Measurements from ENCODE around the gene L3MBTL4.

The L3MBTL4 gene

GRCh38 chr18:6056171-6056910, 358.4 kb downstream of the L3MBTL4 start:
- in situ Hi-C loops (cut with MboI; ENCODE audit: low sequenced_read_pairs): no loop called here

- in situ Hi-C loops (cut with MboI; ENCODE audit: low sequenced_read_pairs): no loop called here
Measured at GRCh38 chr18:6055711-6056110, 359.0 kb downstream of the L3MBTL4 start.

- in situ Hi-C loops (cut with MboI; ENCODE audit: low sequenced_read_pairs): no loop called here
Measured at GRCh38 chr18:6054256-6054842, 360.4 kb downstream of the L3MBTL4 start.

- in situ Hi-C loops (cut with MboI; ENCODE audit: low sequenced_read_pairs): no loop called here
Measured at GRCh38 chr18:6052449-6052913, 362.2 kb downstream of the L3MBTL4 start.

- in situ Hi-C loops (cut with MboI; ENCODE audit: low sequenced_read_pairs): loop anchor here (25.0 kb wide), 1 partner anchor 90 kb away; no protein-coding TSS in a partner anchor
Measured at GRCh38 chr18:6047596-6047995, 367.1 kb downstream of the L3MBTL4 start.

GRCh38 chr18:6044773-6045172, 369.9 kb downstream of the L3MBTL4 start:
- in situ Hi-C loops (cut with MboI; ENCODE audit: low sequenced_read_pairs): loop anchor here (25.0 kb wide), 1 partner anchor 93 kb away; no protein-coding TSS in a partner anchor

- in situ Hi-C loops (cut with MboI; ENCODE audit: low sequenced_read_pairs): loop anchor here (25.0 kb wide), 1 partner anchor 93 kb away; no protein-coding TSS in a partner anchor
Measured at GRCh38 chr18:6044319-6044718, 370.4 kb downstream of the L3MBTL4 start.

- in situ Hi-C loops (cut with MboI; ENCODE audit: low sequenced_read_pairs): loop anchor here (25.0 kb wide), 1 partner anchor 98 kb away; no protein-coding TSS in a partner anchor
Measured at GRCh38 chr18:6039055-6039454, 375.7 kb downstream of the L3MBTL4 start.

- in situ Hi-C loops (cut with MboI; ENCODE audit: low sequenced_read_pairs): loop anchor here (25.0 kb wide), 1 partner anchor 106 kb away; no protein-coding TSS in a partner anchor
Measured at GRCh38 chr18:6031442-6031841, 383.3 kb downstream of the L3MBTL4 start.

GRCh38 chr18:6031002-6031401, 383.7 kb downstream of the L3MBTL4 start:
- in situ Hi-C loops (cut with MboI; ENCODE audit: low sequenced_read_pairs): loop anchor here (25.0 kb wide), 1 partner anchor 106 kb away; no protein-coding TSS in a partner anchor

GRCh38 chr18:6024745-6025248, 389.9 kb downstream of the L3MBTL4 start:
- in situ Hi-C loops (cut with MboI; ENCODE audit: low sequenced_read_pairs): loop anchor here (25.0 kb wide), 1 partner anchor 113 kb away; no protein-coding TSS in a partner anchor

GRCh38 chr18:6023551-6023950, 391.2 kb downstream of the L3MBTL4 start:
- in situ Hi-C loops (cut with MboI; ENCODE audit: low sequenced_read_pairs): no loop called here

GRCh38 chr18:6022845-6023244, 391.9 kb downstream of the L3MBTL4 start:
- in situ Hi-C loops (cut with MboI; ENCODE audit: low sequenced_read_pairs): no loop called here

GRCh38 chr18:6022074-6022444, 392.7 kb downstream of the L3MBTL4 start:
- in situ Hi-C loops (cut with MboI; ENCODE audit: low sequenced_read_pairs): no loop called here

GRCh38 chr18:6021306-6022073, 393.2 kb downstream of the L3MBTL4 start:
- in situ Hi-C loops (cut with MboI; ENCODE audit: low sequenced_read_pairs): no loop called here

GRCh38 chr18:6018671-6019070, 396.0 kb downstream of the L3MBTL4 start:
- in situ Hi-C loops (cut with MboI; ENCODE audit: low sequenced_read_pairs): no loop called here

GRCh38 chr18:6017171-6017570, 397.5 kb downstream of the L3MBTL4 start:
- in situ Hi-C loops (cut with MboI; ENCODE audit: low sequenced_read_pairs): no loop called here

GRCh38 chr18:6015364-6015763, 399.3 kb downstream of the L3MBTL4 start:
- in situ Hi-C loops (cut with MboI; ENCODE audit: low sequenced_read_pairs): no loop called here

GRCh38 chr18:6013171-6013810, 401.4 kb downstream of the L3MBTL4 start:
- in situ Hi-C loops (cut with MboI; ENCODE audit: low sequenced_read_pairs): no loop called here

- in situ Hi-C loops (cut with MboI; ENCODE audit: low sequenced_read_pairs): no loop called here
Measured at GRCh38 chr18:6010921-6011320, 403.8 kb downstream of the L3MBTL4 start.

GRCh38 chr18:6010284-6010683, 404.4 kb downstream of the L3MBTL4 start:
- in situ Hi-C loops (cut with MboI; ENCODE audit: low sequenced_read_pairs): no loop called here
